ENCODE measurements around the gene DOCK3.
"Not testable (repeated sequence)": the region's sequence is repeated elsewhere in the genome, so short reads cannot be mapped to it uniquely, and the experiment has no call there.

DOCK3 gene

DNA sequence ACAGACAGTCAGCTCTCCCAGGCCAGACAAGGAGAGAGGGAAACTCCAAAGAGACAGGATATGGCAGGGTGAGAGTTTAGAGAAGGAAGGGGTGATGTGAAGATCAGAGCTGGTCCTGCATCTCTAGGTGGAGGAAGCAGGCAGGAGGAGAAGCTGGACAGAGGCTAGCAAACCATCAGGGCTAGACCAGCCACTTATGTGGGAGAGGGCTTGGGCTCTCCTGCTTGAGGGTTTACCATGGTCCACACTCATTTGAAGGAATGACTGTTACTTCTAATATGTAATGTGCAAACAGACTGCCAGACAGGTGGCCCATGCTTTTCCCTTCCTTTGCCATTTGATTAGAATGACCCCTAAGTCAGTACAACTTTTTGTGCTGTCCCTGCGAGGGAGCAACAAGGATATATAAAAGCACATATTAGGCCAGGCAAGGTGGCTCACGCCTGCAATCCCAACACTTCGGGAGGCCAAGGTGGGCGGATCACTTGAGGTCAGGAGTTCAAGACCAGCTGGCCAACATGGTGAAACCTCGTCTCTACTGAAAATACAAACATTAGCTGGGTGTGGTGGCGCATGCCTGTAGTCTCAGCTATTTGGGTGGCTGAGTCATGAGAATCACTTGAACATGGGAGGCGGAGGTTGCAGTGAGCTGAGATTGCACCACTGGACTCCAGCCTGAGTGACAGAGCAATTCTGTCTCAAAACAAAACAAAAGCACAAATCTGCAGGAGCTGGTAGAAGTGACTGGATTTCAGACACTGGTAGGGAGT, 669.4 kb downstream of the DOCK3 start:
- no peak for DNase-seq

GRCh38 chr3:51350751-51351150, 676.0 kb downstream of the DOCK3 start:
- DNase-seq, result no peak

GRCh38 chr3:51353131-51353530, 678.4 kb downstream of the DOCK3 start:
- no peak for DNase-seq

GRCh38 chr3:51353691-51354090, 679.0 kb downstream of the DOCK3 start:
- no peak for DNase-seq

DNA sequence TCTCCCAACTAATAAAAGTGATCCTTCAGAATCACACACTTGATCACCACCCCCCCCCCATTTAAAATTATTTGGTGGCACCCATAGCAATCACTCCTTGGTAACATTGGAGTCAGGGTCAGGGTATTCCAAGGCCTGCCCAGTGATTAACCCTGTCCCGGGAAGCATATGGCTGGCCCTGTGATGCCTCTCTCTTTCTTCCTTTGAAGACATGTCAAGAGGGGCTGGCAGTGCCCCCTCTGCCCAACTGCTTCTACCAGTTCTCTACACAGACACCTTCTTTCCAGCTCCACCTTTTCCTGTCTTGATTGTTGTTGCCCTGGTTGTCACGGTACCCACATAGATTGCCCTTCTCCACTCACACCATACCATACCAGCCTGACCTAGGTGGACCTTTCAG, 679.4 kb downstream of the DOCK3 start:
- DNase-seq, result no peak

DNA sequence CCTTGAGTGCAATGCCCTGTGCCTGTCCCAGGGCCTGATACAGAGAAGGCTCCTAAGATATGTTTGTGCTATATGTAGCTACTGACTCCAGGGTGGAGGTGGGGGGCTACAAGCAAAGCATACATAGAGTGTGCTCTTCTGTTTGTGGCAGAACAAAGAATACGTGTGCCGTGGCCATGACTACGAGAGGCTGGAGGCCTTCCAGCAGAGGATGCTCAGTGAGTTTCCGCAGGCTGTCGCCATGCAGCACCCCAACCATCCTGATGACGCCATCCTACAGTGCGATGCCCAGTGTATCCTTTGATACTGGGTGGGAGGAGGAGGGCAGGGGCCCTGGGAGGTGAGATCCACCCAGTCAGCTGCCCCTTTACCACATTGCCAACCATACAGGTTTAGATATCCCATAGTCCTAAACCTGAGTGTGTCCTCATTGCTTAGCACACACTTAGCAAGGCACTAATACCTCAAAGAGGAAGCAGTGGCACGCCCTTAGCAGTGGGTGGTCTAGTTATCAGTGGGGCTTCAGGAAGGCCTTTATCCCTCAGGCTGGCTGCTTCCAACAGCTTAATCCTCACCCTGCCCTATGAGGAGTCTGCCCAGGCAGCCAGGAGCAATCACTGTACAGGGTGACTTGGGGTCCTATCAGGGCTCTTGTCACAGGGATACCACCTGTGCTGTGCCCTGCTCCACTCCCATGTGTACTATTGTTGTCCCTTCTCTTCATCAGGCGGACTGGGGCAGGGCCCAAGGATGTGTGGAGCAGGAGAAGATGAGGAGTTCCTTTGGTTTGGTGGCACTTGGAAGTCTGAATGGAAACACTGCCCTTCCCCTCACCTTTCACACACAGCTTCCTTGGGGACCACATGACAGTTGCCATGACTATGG, 680.2 kb downstream of the DOCK3 start:
- DNase-seq, result no peak

DNA sequence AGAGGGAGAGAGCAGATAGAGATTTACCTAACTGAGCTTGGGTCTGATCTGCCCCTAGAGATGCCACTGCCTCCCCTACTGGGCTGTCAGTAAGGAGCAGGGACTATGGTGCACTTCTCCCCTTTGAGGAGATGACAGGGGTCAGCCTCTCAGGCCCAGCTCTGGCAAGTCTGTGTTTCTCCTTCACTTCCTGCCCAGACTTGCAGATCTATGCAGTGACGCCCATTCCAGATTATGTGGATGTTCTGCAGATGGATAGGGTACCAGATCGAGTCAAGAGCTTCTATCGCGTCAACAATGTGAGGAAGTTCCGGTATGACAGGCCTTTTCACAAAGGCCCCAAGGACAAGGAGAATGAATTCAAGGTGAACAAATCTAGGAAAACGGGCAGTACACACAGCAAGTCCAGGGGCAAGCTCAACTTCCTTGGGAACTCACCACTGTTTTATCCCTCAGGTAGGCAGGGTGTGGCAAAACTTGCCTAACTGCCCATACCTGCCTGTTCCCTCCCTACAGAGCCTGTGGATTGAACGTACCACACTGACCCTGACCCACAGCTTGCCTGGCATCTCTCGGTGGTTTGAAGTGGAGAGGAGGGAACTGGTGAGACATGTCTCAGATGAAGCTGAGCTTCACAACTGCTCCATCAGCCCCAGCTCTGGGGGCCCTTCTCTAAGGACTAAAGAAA, 681.3 kb downstream of the DOCK3 start:
- DNase-seq, result no peak

DNA sequence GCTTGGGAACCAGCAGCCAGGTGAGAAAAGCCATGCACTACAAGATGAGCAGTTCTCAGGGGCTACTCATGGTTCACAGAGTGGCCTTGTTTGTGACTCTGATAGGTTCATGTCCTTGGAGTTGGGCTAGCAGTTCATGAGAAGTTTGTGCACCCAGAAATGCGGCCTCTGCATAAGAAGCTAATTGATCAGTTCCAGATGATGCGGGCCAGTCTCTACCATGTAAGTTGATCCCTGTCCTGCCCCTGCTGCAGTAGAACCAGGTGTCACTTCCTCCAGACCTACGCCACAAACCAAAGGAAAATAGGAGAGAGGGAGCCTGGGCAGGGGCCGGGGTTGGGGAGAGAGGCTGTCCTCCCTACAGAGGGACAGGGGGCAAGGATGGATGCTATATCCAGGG, 683.1 kb downstream of the DOCK3 start:
- DNase-seq, result no peak

DNA sequence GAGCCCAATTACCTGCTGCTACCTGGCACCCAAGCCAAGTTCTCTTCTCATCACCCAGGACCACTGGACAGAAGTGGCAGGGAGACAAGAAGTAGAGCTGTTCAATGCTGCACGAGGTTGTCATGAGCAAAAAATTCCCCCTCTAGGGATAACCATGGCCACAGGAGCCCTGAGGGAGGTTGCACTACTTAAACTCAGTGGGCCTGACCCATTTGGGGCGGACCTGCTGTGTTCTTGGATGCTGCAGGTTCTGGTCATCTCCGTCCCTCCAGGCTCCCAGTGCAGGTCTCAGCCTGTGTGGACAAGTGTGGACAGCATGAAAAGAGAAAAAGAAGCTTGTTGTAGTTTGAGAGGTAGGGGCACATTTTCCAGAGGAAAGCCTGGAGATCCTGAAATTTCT, 684.3 kb downstream of the DOCK3 start:
- no peak for DNase-seq

- no peak for DNase-seq
These were observed 686.1 kb downstream of the DOCK3 start for GRCh38 chr3:51360806-51361205.

DNA sequence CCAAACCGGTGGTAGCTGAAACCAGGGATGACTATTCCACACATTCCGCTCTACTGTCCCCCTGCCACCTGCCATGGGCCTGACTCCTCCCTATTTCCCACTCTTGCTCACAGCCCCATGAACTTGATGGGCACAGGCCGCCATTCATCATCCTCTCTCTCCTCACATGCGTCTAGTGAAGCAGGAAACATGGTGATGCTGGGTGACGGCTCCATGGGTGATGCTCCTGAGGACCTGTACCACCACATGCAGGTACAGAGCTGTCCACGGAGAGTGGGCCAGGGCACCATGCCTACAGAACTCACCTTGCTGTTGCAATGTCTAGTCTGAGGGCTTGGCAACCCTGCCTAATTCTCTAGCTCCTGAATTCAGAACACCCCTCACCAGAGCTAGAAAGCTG, 687.0 kb downstream of the DOCK3 start:
- no peak for DNase-seq

DNA sequence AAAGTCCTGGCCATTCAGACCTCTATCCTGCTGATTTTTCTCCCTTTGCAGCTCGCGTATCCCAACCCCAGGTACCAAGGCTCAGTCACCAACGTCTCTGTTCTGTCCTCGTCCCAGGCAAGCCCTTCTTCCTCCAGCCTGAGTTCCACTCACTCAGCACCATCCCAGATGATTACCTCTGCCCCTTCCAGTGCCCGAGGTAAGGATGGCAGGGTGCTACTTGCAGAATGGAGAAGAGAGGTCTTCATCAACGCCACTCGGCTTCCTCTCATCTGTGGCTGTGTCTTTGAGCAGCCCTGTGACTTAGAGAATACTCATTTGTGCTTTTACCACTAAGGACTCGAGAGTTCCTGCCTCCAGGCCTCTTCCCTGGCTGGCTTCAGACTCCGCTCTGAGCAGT, 687.7 kb downstream of the DOCK3 start:
- DNase-seq, result no peak

- DNase-seq, result not testable (repeated sequence)
These were observed 693.5 kb downstream of the DOCK3 start for GRCh38 chr3:51368276-51368675.

- no peak for DNase-seq
These were observed 697.3 kb downstream of the DOCK3 start for GRCh38 chr3:51371943-51372557.

- DNase-seq, result no peak
These were observed 699.1 kb downstream of the DOCK3 start for GRCh38 chr3:51373658-51374421.

DNA sequence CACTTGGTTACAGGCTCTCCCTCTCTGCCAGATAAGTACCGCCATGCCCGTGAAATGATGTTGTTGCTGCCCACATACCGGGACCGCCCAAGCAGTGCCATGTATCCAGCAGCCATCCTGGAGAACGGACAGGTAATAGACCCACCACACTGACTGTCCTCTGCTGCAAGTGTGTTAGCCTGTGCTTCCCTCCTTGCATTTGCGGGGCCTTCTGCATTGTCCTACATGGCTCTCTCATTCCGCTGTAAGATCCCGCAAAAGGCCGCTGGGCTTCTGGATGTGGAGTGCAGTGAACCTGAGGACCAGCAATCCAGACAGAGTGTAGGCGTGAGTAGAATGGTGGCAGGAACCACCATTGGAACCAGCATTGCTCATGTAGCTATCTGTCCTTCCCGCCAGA, 699.7 kb downstream of the DOCK3 start:
- DNase-seq, result no peak

DNA sequence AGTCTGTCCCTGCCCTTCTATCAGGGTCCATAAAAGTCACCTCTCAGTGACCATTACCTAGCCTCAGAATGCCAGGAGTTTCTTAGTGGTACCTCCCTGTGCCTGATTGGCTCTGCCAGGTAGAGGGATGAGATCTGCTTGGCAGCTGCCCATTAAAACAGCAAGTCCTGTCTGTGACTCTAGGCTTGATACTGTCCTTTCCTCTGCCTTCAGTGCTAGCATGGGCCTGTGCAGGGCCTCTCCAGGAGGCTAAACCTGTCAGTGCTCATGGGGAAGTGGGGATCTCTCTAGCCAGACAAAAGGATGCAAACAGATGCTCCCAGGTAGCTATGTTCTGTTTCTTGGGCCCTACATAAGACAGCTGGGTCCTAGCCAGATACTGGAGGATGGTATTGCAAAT, 700.4 kb downstream of the DOCK3 start:
- DNase-seq, result no peak

DNA sequence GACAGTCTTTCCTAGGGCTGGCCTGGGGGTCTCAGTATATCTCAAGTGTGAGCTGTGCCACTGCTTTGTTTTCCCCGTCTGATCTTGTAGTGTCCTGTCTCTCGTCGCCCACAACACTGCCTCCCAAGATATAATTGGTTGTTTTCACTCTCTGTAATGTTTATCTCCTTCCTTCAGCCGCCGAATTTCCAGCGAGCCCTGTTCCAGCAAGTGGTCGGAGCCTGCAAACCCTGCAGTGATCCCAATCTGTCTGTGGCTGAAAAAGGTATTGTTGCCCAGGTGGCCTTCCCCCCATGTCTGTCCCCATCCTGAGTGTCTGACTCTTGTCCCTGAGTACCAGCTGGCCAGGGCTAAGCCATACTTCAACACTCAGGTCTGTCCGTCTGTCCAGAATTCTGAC, 700.8 kb downstream of the DOCK3 start:
- DNase-seq, result no peak

DNA sequence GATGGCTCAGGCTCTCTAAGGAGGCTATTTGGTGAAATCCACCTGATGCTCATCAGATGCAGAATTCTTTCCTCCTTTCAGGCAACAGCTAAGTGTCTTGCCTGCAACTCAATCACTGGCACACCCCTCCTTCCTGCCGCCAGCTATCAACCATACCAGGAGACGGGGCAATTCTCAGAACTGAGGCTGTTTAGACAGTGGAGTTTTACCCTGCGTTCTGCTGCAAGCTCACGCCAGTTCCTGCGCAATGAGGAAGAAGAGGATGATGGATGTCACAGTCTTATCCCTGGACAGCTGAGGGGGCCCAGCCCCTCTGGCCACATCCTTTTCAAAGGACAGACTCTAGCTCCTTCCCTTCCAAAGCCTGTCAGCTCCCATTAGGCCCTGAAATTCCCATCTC, 703.3 kb downstream of the DOCK3 start:
- DNase-seq, result no peak

DNA sequence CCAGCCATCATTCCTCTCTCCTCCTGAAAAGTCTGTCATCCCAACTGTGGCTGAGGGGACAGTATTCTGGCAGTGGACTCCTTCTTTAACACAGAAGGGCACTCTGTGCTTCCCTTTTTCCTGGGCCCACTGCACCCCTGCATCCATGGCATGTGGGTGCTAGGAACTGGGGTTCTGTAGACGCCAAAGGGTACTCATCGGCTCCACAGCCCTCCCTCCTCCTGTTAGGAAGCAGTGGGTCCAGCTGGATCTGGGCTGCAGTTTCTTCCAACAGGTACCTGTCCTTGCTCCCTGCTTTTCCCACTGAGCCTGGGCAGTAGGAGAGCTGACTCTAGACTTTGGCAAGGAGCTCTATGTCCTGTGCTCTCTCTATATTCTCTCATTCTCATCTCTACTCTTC, 704.0 kb downstream of the DOCK3 start:
- no peak for DNase-seq

- DNase-seq, result no peak
These were observed 704.6 kb downstream of the DOCK3 start for GRCh38 chr3:51379301-51379700.

- no peak for DNase-seq
These were observed 705.2 kb downstream of the DOCK3 start for GRCh38 chr3:51379746-51380455.
